HG02610 (cell line): Measurements from ENCODE around the gene SEMA4C.
"Not testable (repeated sequence)": the region's sequence is repeated elsewhere in the genome, so short reads cannot be mapped to it uniquely, and the experiment has no call there.

Experiments used
- ATAC-seq: cut with Tn5 transposase; IDR thresholded peaks from one replicate; pipeline ENCODE4 v1.9.1; 2021; ENCODE audit warnings: mild to moderate bottlenecking, moderate library complexity; ENCODE audit not compliant: unreplicated experiment

SEMA4C gene

DNA sequence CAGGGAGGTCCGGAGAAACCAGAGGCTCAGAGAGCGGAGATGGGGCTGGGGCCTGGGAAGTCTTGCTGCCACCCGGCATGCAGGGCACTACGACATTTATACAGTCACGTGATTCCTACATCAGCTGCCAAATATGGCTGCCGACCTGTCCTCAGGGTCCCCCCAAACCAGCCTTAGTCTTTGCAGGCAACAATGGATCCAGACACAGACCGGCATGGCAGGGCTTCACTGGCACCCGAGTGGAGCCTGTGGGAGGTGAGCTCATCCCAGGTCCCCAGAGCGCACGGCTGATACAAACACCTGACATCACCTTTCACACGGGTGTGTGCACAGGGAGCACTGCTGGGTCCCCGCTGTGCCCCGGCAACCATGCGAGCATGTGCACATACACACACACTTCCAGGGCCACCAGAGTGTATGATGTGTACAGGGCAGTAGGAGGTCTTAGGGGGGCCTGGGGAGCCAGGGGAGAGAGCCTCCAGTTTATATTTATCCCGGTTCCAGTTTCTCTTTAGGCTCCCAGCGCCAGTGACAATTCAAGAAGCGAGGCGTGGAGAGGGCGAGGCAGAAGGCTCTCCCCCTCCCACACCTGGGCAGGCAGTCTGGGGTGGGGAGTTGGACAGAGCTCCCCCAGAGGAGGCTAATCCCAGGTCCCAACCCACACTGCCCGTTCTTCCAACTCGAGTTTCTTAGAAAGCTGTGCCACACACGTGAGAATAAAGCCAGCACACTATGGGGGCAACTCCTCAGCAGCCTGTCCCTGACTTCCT lies 2.7 kb downstream of the SEMA4C start:
- ATAC-seq = no peak

DNA sequence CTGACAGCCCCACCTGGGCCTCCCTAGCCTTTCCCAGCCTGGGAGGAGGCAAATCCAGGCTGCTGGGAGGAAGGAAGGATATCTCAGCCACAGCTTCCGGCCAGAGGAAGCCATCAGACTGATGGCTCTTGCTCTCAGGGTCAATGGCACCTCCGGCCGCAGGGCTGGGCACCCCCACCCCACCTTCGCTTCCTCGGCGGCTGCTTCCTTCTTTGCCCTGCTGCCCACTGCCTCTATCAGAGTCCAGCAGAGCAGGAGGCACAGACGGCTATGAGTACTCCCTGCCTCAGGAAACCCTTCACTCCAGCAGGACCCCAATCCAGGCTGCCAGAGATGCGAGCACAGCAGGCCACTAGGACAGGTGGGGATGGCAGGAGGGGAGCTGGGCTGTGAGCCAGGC lies 3.3 kb downstream of the SEMA4C start:
- ATAC-seq = no peak

DNA sequence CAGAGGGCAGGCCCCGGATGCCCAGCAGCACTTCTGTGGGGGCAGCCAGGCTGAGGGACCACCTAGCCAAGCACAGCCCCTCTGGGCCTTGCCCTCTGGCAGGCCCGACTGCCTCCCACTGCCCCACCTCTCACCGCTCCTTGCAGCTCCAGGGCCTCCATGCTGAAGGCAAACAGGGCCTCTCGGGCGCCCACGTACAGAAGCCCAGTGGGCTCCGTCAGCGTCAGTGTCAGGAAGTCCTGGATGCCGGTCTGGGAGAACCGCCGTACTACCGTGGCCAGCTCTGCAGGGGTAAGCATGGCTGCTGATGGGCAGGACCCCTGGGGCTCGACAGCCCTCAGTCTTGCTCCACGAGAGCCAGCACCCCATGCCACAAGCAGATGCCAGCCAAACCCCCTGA lies 3.7 kb downstream of the SEMA4C start:
- no peak for ATAC-seq

DNA sequence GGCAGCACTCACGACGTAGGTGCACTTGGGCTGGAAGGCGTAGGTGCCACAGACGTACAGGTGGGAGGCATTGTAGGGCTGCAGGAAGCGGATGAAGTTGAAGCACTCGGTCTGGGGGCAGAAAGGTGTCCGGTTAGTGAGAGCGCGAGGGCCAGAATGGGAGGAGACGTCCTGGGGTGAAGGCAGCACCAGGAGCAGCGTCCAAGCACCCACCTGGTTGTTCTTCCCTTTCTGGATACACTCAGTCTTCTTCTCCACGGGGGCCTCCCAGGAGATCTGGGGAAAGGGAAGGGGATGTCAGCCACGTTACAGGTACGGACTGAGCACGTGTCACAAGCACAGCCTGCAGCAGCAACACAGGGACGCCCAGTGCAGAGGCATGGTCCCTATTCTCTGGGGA lies 4.2 kb downstream of the SEMA4C start:
- ATAC-seq = no peak

DNA sequence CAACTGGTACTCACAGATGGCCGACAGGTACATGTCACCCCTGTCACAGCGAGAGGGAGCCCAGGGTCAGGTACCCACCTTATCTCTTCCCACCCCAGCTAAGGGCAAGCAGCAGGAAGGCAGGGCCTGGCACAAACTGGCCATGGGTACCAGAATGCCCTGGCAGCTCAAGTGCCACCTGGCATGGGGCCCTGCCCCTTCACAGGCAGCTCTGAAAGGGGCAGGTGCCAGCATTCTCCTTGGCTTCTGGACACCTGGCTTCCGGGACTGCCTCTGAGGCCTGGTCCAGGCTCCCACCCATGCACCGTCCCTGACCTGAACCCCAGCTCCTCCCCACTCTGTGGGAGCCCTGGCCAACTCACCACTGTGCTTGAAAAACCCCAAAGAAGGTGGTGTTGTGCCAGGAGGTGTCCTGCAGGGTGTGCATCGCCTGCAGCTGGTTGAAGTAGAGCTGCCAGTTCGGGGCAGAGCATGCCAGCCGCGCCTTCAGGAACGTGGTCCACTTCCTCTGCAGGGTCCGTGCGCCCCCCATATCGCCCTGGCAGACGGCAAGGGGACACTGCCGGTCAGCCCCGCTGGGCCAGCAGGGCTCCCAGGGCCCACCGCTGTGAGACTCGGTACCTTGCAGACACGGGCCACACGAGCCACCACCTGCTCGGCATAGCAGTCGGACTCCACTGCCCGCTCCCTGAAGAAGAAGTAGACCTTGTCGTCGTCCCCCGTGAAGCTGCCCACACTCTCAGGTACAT lies 5.4 kb downstream of the SEMA4C start:
- no peak for ATAC-seq

DNA sequence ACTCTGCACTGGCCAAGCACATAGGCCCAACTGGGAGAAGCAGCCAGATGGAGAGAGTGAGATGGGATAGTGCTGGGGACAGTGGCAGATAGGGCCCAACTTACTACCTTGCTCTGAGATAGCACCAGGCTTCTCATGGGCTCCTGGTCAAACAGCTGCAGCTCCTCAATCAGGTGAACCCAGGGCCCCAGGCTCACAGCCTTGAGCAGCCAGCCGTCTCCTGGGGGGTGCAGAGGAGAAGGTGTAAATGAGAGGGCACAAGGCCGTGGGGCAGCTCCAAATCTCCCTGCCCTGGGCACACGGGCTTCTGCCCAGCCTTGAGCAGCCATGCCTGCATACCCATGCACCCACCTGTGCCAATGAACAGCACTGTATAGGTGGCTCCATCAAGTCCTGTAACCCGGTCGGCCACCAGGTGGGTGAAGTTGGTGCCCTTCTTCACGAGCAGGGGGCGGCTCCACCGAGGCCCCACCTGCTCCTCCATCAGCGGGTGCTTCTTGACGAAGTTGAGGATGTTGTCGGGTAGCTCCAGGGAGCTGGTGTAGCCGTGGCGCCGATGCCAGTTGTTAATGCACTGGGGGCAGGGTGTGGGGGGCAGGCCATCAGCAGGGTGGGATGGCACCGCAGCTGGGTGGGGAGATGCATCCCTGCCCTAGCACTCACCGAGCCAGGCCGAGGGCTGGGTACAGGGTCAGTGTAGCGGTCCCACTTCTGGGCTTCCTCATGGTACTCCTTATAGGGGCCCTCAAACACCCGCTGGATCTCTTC lies 6.1 kb downstream of the SEMA4C start:
- ATAC-seq = no peak

DNA sequence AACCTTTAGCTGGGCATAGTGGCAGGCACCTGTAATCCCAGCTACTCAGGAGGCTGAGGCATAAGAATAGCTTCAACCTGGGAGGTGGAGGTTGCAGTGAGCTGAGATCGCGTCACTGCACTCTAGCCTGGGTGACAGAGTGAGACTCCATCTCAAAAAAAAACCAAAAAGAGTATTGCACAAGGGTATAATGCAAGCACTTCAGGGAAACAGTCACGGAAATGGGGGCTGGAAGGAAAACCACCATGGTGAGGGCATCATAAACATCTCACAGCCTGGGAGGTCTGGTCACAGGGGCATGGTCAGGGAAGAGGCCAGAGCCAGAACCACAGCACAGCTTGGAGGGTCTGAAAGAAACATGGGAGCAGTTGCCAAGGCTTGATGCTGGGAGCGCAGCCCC lies 6.8 kb downstream of the SEMA4C start:
- not testable (repeated sequence) for ATAC-seq

DNA sequence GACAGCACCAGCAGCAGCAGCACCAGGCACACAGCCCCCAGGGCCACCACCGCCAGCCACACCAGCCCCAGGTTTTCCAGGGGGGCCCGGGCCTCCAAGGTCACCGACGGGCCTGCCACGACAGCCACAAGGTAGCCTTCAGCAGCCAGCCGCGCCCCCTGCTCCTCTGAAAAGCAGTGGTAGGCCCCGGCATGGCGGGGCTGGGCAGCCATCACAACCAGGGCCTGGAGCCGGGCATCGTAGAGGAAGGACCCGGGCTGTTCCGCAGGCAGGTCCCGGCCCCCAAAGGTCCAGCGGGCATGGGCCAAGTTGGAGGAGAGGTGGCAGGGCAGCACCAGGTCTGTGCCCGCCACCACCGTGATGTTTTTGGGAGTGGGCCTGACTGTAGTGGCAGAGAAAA lies 8.8 kb downstream of the SEMA4C start:
- ATAC-seq = no peak

DNA sequence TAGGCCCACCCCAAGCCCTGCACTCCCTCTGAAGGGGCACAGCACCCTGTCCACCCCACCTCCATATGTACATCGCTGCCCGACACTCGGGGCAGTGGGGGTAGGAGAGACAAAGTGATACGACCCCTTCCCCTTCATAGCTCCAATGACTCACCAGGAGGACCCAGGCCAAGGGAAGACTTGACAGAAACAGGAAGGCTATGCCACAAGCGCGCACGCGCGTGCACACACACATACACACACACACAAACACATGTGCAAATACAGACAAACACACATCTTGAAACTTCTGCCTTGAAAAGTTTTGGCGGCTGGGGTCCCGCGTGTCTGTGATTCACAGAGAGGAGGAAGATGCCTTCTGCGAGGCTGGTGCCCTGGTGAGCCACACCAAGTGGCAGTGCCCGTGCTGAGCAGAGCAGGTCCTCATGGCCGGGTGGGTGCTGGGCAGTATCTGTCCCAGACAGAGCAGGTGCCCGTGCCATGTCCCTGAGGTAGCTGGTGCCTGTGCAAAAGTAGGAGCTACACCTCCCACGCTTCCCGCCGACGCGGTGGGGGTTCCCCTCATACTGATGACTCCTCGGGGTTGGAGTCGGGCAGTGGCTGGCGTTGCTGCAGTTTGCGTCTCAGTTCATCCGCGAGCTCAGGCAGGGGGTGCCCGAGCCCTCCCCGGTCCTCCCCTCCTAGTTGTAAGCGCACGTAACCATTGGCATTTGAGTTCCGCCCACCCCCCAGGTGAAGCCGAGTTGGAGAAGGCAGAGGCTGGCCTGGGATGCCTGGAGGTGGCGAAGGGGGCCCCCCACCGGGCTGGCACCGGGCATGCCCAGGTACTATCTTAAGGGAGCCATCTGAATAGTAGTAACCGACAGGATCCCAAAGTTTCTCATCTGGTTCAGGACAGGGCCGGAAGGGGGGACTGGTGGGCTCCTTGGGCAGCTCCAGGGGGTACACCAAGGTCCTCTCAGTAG lies 9.5 kb downstream of the SEMA4C start:
- no peak for ATAC-seq

DNA sequence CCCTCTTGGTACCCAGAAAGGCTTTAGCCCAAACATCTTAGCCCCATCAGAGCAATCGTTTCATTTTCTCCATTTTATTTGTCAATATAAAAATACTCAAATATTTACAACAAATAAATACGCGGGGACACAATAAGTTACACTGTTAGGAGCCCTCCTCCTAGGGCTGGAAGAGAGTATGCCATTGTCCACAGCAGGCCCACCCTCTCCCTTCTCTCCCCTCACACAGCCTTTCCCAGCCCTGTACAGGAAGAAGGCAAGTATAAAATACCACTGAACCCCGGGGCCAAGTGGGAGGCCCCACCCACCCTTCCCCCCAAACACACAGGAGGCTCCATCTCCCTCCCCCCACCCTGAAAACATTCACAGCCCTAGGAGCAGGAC lies 10.2 kb downstream of the SEMA4C start:
- no peak for ATAC-seq

DNA sequence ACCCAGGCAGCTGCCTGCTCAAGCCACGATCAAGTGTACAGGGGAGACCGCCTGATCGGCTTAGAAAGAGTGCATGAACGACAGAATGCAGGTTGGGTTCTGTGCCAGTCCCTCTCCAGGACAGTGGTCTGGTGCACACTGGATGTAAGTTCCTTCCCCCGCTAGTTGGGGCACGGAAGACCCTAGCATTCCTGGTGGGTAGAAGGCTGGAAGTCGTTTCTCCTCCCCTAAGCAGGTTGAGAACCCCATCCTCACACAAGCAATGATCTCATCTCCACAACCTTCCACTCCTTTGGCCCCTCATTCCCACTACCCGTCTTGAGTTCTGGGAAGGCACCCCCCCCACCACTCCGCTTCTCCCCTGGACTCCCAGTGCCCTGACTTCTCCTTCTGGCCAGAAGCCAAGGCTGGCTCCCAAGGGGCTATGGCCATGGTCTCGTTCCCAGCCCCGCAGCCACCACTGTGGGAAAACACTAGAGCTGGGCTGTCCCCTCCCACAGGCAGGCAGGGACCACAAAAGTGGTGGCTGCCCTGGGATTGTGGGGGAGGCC lies 10.7 kb downstream of the SEMA4C start:
- ATAC-seq = no peak

DNA sequence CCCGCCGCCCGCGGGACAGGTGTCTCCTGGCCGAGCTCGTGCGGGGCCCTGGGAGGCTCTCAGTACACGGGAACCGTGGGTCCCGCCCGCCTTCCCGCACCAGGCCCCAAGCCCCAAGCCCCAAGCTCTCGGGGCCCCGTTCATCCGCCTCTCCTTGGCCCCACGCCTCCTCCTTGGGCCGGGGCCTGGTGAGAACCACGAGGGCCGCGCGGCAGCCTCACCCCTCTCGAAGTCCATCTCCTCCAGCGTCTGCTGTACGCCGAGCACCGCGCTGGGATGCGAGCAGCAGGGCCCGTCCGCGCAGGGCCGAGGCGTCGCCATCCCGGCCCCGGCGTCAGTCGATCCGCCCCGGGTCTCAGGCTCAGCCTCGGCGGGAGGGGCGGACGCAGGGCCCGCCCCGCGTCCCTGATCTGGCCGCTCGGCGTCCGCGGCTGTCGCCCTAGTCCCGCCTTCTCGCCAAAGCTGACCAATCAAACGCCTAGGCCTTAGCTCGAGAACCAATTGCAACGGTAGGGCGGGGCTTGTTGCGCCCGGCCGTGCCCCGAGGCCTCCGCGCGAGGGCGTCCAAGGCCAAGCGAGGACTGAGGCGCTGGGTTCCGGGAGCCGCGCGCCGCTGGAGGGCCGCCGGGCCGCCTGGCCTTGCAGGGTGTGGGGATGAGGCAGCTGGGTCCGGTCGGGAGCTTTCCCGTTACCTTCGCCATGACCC lies 12.1 kb downstream of the SEMA4C start, which contains the start of gene ANKRD39:
ANKRD39 (minus strand) TSS at position 350 of the 706 bp plus-strand sequence; CDS start at position 321, 29 bp downstream.
- ATAC-seq = peak; percentile 96

DNA sequence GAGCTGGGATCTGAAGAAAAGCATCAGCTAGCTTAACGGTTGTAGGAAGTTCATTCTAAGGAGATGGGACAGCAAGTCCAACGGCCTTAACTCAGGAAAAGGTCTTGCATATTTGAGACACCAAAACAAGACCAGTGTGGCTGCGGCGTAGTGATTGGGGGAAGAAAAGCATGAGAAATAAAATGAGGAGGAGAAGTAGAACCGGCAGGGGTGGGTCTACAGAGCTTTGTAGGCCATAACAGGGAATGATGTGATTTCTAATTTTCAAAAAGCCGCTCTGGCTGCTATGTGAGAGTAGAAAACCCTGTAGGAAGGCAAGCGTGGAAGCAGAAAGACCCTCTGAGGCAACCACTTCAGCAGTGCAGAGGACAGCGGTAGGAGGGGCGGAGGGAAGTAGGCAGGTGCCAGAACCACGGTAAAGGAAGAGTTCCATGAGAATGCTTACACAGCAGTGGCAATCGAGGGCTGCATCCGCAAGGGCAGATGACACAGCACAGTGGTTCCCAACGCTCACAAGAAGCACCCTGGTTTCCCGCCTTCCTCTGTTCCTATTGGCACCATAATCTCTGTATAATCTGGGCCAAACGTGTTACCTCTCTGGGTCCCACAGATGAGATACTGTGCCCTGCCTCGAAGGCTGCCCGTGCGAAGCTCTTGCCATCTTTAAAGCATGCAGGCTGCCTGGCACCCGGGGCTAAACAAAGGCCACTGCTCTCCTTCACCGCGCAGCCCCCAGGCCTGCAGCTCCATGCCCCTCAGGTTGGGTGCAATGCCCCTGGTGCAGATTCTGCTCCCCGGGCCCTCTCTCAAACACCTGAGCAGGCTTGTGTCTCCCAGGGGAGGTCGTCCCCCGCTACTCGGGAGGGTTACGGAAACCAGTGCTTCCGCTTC lies 12.9 kb downstream of the SEMA4C start:
- peak; percentile 11 for ATAC-seq

DNA sequence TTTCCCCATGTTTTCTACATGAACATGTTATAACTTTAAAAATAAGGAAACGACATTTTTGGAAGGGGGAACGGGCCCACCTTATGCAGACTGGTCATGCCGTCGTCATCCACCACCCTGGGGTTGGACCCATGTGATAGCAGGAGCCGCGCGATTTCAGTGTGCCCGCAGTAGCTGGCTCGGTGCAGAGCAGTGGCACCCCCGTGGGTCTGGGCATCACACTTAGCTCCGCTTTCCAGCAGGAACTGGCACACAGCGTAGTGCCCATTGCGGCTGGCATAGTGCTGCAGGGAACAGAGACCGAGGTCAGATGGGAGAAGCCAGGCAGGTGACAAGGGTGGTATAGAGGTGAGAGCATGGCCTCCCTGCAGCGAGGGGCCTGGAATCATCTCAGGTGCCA lies 16.6 kb downstream of the SEMA4C start:
- no peak for ATAC-seq

DNA sequence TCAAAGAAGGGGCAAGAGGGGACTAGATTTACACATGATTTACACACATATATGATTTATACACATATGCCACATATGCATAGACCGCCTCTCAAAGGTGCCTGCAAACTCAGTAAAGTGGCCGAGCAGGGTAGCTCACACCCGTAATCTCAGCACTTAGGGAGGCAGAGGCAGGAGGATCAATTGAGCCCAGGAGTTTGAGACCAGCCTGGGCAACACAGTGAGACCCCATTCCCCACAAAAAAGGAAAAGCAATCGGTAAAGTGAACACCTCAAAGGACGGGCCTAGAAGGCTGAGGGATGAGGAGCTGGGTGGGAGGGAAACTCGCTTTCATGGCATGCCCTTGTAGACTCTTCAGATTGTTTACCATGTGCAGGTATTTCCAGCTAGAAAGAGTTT lies 17.2 kb downstream of the SEMA4C start:
- no peak for ATAC-seq

DNA sequence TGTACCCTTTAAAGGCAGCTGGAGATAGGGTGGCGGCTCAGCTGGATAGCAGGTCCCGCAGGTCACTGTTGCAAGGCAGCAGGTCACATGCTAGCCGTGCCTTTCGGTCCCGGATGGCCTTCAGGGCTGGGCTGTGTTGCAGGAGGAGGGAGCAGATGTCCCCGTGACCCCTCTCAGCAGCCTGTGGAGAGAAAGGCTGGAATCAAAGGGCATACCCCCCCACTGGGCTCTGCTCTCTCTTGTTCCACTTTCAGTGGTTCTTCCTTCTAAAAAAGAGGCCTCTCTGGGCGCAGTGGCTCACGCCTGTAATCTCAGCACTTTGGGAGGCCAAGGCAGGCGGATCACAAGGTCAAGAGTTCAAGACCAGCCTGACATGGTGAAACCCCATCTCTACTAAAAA lies 21.6 kb downstream of the SEMA4C start:
- ATAC-seq = no peak

DNA sequence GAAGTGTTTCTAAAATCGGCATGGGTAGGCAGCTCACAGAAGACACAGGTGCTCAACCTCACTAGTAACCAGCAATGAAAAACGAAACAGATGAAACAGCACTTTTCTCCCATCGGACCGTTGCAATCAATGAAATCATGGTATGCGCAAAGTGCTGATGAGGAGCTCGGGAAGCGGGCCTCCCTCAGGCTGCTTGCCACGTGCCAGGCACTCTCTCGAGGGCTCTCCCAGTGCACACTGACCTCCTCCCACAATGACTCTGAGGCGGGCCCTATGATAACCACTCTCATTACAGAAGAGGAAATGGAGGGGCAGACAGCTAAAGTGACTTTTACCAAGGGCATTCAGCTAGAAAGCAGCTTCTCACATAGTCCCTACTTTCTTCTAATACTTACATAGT lies 22.3 kb downstream of the SEMA4C start:
- ATAC-seq = no peak

DNA sequence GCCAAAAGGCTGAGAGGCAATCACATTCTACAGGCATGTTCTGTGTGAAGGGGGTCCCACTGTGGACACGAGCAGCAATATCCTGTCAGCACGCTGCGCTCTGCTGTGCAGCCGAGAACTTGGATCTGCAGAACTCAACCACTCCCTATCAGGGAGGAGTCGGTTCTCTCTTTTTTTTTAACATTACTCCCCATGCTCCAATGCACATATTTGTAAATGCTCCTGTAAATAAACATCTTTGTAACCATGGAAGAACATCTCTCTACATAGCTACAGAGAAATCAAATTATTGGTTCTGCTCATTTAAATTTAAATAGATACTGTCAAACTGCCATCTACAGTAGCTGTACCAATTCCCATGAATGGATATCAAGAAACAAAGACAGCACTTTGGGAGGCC lies 23.1 kb downstream of the SEMA4C start:
- no peak for ATAC-seq

DNA sequence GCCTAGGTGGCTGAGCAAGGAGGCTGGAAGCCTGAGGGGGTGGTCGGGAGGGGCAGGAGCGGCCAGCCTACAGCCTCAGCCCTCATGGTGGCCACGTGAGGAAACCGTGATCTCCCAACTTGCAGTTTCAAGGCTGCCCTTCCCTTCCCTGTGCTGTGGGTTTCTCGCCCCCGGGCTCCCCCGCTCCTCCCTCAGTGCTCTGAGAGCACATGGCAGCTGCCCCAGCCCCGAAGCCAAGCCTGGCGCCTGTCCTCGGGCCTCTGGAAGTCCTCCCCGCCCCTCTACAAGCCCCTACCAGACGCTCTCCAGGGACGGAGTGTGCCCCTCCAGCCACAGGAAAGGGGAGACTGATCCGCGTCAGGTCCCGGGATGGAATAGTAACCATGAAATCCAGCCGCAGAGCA lies 25.5 kb downstream of the SEMA4C start:
- ATAC-seq = no peak
